K562 (cell line): ENCODE data around the gene PPP2R5A. TPM values are rescaled to one million over a fixed set of nuclear protein-coding genes. Genes with fewer than 3 reads are reported as not detected.

Experiments used
- DEAF1 ChIP-seq: fragments of 450-650 bp; formaldehyde crosslinking; IDR thresholded peaks from 2 replicates; pipeline ENCODE4 v1.4.0; 2020; ENCODE audit warnings: mild to moderate bottlenecking, moderate library complexity
- ELF4 ChIP-seq: fragments of 450-650 bp; formaldehyde crosslinking; IDR thresholded peaks from 2 replicates; pipeline ENCODE4 v1.4.0; 2022; ENCODE audit warnings: missing genetic modification characterization
- FOXA1 ChIP-seq: fragments of 450-650 bp; IDR thresholded peaks from 2 replicates; pipeline ENCODE4 v1.6.1; 2016; ENCODE audit warnings: mild to moderate bottlenecking, borderline replicate concordance
- FOXK2 ChIP-seq, 2 experiments: fragments of 450-650 bp; IDR thresholded peaks in 1 of 2; conservative IDR thresholded peaks in 1 of 2; 2 replicates each; pipeline ENCODE4 v1.6.1; 2016; ENCODE audit warnings: low read depth in 2 of 2, mild to moderate bottlenecking in 1 of 2
- GABPA ChIP-seq: fragments of 200-800 bp; sonication (Bioruptor generic); conservative IDR thresholded peaks from 2 replicates; pipeline ENCODE4 v1.6.1; 2016; ENCODE audit warnings: low read depth, missing genetic modification characterization, missing compliant biosample characterization
- JUNB ChIP-seq: fragments of 450-650 bp; formaldehyde crosslinking; conservative IDR thresholded peaks from 2 replicates; pipeline ENCODE4 v1.4.0; 2020; ENCODE audit warnings: mild to moderate bottlenecking
- PHF20 ChIP-seq: fragments of 450-650 bp; IDR thresholded peaks from 2 replicates; pipeline ENCODE4 v1.6.1; 2018; ENCODE audit not compliant: partially characterized antibody
- PHF8 ChIP-seq: fragments of 200-600 bp; sonication (generic); IDR thresholded peaks from 2 replicates; pipeline ENCODE4 v1.6.1; 2012; ENCODE audit warnings: mixed run types, mild to moderate bottlenecking, inconsistent platforms, low read length, moderate library complexity, borderline replicate concordance
- POLR2AphosphoS5 ChIP-seq: IDR thresholded peaks from 2 replicates; pipeline ENCODE4 v1.6.1; 2011; ENCODE audit warnings: mild to moderate bottlenecking, low read depth, low read length, moderate library complexity; ENCODE audit not compliant: control insufficient read depth, insufficient read depth
- RBM15 ChIP-seq: fragments of 200-400 bp; formaldehyde crosslinking; IDR thresholded peaks from 2 replicates; pipeline ENCODE4 v1.6.1; 2018; ENCODE audit warnings: mild to moderate bottlenecking, low read length, moderate library complexity; ENCODE audit not compliant: insufficient read depth
- SMAD3 ChIP-seq: fragments of 450-650 bp; formaldehyde crosslinking; conservative IDR thresholded peaks from 2 replicates; pipeline ENCODE4 v1.4.0; 2020; ENCODE audit warnings: mild to moderate bottlenecking
- SMARCA4 ChIP-seq: fragments of 450-650 bp; IDR thresholded peaks from 2 replicates; pipeline ENCODE4 v1.6.1; 2016
- SNAPC5 ChIP-seq: fragments of 250-450 bp; sonication (Bioruptor Pico); IDR thresholded peaks from 2 replicates; pipeline ENCODE4 v1.8.0; 2021; ENCODE audit warnings: moderate library complexity, mild to moderate bottlenecking, inconsistent platforms
- TEAD1 ChIP-seq, 2 experiments: fragments of 450-650 bp in 1 of 2; sonication (generic) in 1 of 2; formaldehyde crosslinking; IDR thresholded peaks; 2 replicates each; pipeline versions ENCODE4 v1.4.0 to v1.8.0; 2020 to 2022; ENCODE audit warnings: mild to moderate bottlenecking in 2 of 2, missing genetic modification reagents in 1 of 2
- TFE3 ChIP-seq: fragments of 450-650 bp; formaldehyde crosslinking; IDR thresholded peaks from 2 replicates; pipeline ENCODE4 v1.4.0; 2020; ENCODE audit warnings: mild to moderate bottlenecking, mixed read lengths
- ZNF12 ChIP-seq: sonication (generic); formaldehyde crosslinking; IDR thresholded peaks from 2 replicates; pipeline ENCODE4 v1.4.0; 2020; ENCODE audit warnings: mild to moderate bottlenecking, missing genetic modification reagents
- ZNF655 ChIP-seq: fragments of 250-450 bp; sonication (Bioruptor Pico); IDR thresholded peaks from 2 replicates; pipeline ENCODE4 v1.5.0; 2021
- polyA plus RNA-seq, 8 experiments: library from polyadenylated mRNA; depleted of rRNA in 4 of 8; stranded (reverse) in 5 of 8; unstranded in 3 of 8; fragments of >200 nt; fragmentation: Nextera tagmentation in 2 of 8; fragmentation: Illumina TruSeq in 1 of 8; extraction: Ambion mirVana in 2 of 8; extraction: Trizol in 1 of 8; gene quantifications; 2 replicates each; pipeline versions ENCODE4 v1.2.1 to v1.2.3, GENCODE V29; 2011 to 2014; ENCODE audit warnings: inconsistent platforms in 1 of 8, missing spikeins in 1 of 8
- total RNA-seq, 7 experiments: library from RNA; depleted of rRNA in 6 of 7; stranded (reverse); fragments of >200 nt in 6 of 7; fragmentation: Illumina TruSeq in 2 of 7; extraction: Trizol in 2 of 7; gene quantifications; 2 replicates each; pipeline versions ENCODE4 v1.2.1 to v1.2.3, GENCODE V29; 2011 to 2021; ENCODE audit warnings: low replicate concordance in 1 of 7

PPP2R5A gene
- total and polyA plus RNA-seq, 9 of the 15 experiments (the other 6 are each of a cell fraction or from before 2014, with no cell fraction given), result 26.9 to 106 (median 64.3) TPM

GRCh38 chr1:212242288-212242984 lies 42.8 kb upstream of the PPP2R5A start (continued):
- no peak; the same call in 1 of the 2 replicates for TF ChIP-seq SMAD3 (CRISPR knock-in tag)
- TF ChIP-seq PHF8, result peak; percentile 31; the same call in 1 of the 2 replicates
- no peak for TF ChIP-seq JUNB (CRISPR knock-in tag)
- no peak for TF ChIP-seq FOXA1
- TF ChIP-seq PHF20, result no peak
- TF ChIP-seq ZNF12 (CRISPR knock-in tag), result no peak
- no peak for TF ChIP-seq SNAPC5 (CRISPR knock-in tag)
- peak; percentile 90 for TF ChIP-seq SMARCA4
- no peak for TF ChIP-seq ZNF655
- peak; percentile 7; the same call in 1 of the 2 replicates for TF ChIP-seq TFE3
- TF ChIP-seq FOXK2 (conservative IDR thresholded peaks at IDR 0.05 in 1 of 2, IDR thresholded peaks at IDR 0.05 in 1 of 2; ENCODE audit: low read depth in 2 of 2), result peak; percentile 85 to 86
- TF ChIP-seq TEAD1 (CRISPR knock-in tag; IDR thresholded peaks at IDR 0.05), result 0 out of 4 replicates have a peak, but pooled peaks of 1 of the 2 experiments have one; percentile 44
- TF ChIP-seq RBM15, result no peak
- TF ChIP-seq ELF4 (CRISPR knock-in tag), result peak; percentile 71
- TF ChIP-seq POLR2AphosphoS5, result no peak
- TF ChIP-seq DEAF1, result peak; percentile 14; the same call in 1 of the 2 replicates
- peak; percentile 90 for TF ChIP-seq GABPA (tag)
